ENCODE measurements around the gene HADHA. TPM values are rescaled to one million over a fixed set of nuclear protein-coding genes. Genes with fewer than 3 reads are reported as not detected.
A peak's percentile ranks its signal among the peaks of the same experiment; 100 is the strongest.

Gene HADHA
- polyA plus RNA-seq, 1 donor from 2014 or later: 40.0 TPM

GRCh38 chr2:26249625-26250024, 5.2 kb upstream of the HADHA start:
- no peak for TF ChIP-seq REST (IDR thresholded peaks at IDR 0.05; ENCODE audit: borderline replicate concordance)
- no peak for TF ChIP-seq SMC3 (conservative IDR thresholded peaks at IDR 0.05; ENCODE audit: poor library complexity)
- TF ChIP-seq, protein P1, sequence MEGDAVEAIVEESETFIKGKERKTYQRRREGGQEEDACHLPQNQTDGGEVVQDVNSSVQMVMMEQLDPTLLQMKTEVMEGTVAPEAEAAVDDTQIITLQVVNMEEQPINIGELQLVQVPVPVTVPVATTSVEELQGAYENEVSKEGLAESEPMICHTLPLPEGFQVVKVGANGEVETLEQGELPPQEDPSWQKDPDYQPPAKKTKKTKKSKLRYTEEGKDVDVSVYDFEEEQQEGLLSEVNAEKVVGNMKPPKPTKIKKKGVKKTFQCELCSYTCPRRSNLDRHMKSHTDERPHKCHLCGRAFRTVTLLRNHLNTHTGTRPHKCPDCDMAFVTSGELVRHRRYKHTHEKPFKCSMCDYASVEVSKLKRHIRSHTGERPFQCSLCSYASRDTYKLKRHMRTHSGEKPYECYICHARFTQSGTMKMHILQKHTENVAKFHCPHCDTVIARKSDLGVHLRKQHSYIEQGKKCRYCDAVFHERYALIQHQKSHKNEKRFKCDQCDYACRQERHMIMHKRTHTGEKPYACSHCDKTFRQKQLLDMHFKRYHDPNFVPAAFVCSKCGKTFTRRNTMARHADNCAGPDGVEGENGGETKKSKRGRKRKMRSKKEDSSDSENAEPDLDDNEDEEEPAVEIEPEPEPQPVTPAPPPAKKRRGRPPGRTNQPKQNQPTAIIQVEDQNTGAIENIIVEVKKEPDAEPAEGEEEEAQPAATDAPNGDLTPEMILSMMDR (IDR thresholded peaks at IDR 0.05; ENCODE audit: poor library complexity, severe bottlenecking): no peak
- TF ChIP-seq EZH2 (IDR thresholded peaks at IDR 0.05; ENCODE audit: borderline replicate concordance, insufficient read depth, low read length, poor library complexity, severe bottlenecking): no peak
- TF ChIP-seq EP300 (conservative IDR thresholded peaks at IDR 0.05; ENCODE audit: poor library complexity, severe bottlenecking): no peak
- H3K36me3 ChIP-seq (ENCODE audit: insufficient read depth, low read length): no peaks in the 10 kb centered on the region
- H2AFZ ChIP-seq (ENCODE audit: low read depth, low read length): no peak overlapping the region
- H3K27ac ChIP-seq (ENCODE audit: low read length): no peak overlapping the region
- no peaks in the 10 kb centered on the region for H3K9me2 ChIP-seq (ENCODE audit: insufficient read depth, low read length)
- no peaks in the 10 kb centered on the region for H3F3A ChIP-seq (ENCODE audit: insufficient read depth, low read length, poor library complexity, severe bottlenecking)
- H3K9ac ChIP-seq (ENCODE audit: low read length): no peak overlapping the region
- no peaks in the 10 kb centered on the region for H3K27me3 ChIP-seq (ENCODE audit: insufficient read depth, low read depth, low read length)
- H4K20me1 ChIP-seq (ENCODE audit: insufficient read depth): no peaks in the 10 kb centered on the region
- no peak overlapping the region for H3K4me3 ChIP-seq (ENCODE audit: low read length)
- no peaks in the 10 kb centered on the region for H3K9me3 ChIP-seq (ENCODE audit: low read length)
- no peak overlapping the region for H3K4me2 ChIP-seq (ENCODE audit: low read length)
- H3K79me2 ChIP-seq (replicated peaks; ENCODE audit: insufficient read depth, low read length): peaks cover 48% of the 10 kb centered on the region

DNA sequence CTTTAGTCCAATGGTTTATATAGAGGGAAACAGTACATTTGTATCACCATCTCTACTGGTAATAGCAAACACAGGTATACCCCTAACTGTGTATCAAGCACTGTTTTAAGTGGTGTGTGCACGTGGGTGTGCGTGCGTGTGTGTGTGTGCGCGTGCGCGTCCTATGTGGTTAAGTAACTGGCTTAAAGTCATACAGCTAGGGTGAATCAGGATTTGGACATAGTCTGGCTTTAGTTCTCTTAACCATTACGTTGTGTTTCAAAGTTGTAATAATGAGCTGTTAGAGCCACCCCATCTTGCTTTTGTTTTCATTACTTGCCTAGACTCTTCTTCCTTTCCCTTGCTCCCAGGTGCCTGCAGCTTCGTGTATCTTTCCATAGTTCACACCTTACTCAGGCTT, 2.4 kb upstream of the HADHA start:
- Histone ChIP-seq H3K36me3 (ENCODE audit: insufficient read depth, low read length) (no peaks in the 10 kb centered on the region), H3F3A (ENCODE audit: insufficient read depth, low read length, poor library complexity, severe bottlenecking) (peaks cover 4% of the 10 kb centered on the region), H3K79me2 (replicated peaks; ENCODE audit: insufficient read depth, low read length) (peaks cover 68% of the 10 kb centered on the region), H4K20me1 (ENCODE audit: insufficient read depth) (no peaks in the 10 kb centered on the region), H3K27ac (ENCODE audit: low read length) (no peak overlapping the region), H3K9ac (ENCODE audit: low read length) (no peak overlapping the region), H3K27me3 (ENCODE audit: insufficient read depth, low read depth, low read length) (no peaks in the 10 kb centered on the region), H2AFZ (ENCODE audit: low read depth, low read length) (no peak overlapping the region), H3K4me2 (ENCODE audit: low read length) (no peak overlapping the region), H3K9me2 (ENCODE audit: insufficient read depth, low read length) (no peaks in the 10 kb centered on the region), H3K9me3 (ENCODE audit: low read length) (no peaks in the 10 kb centered on the region), H3K4me3 (ENCODE audit: low read length) (peak overlapping the region; percentile 78)
- TF ChIP-seq EZH2 (IDR thresholded peaks at IDR 0.05; ENCODE audit: borderline replicate concordance, insufficient read depth, low read length, poor library complexity, severe bottlenecking) (no peak), POLR2AphosphoS5 (IDR thresholded peaks at IDR 0.05) (no peak), MXI1 (conservative IDR thresholded peaks at IDR 0.05; ENCODE audit: poor library complexity, severe bottlenecking) (no peak), TAF1 (IDR thresholded peaks at IDR 0.05; ENCODE audit: low read depth) (no peak), EP300 (conservative IDR thresholded peaks at IDR 0.05; ENCODE audit: poor library complexity, severe bottlenecking) (no peak)
- TF ChIP-seq, protein P1 (IDR thresholded peaks at IDR 0.05; ENCODE audit: poor library complexity, severe bottlenecking): no peak

Measured in neural cell (in vitro differentiated cells).